Renal cortex interstitium (tissue), 11 donors: ENCODE results near the gene MLYCD. TPM values are rescaled to one million over a fixed set of nuclear protein-coding genes. Genes with fewer than 3 reads are reported as not detected.
"Not testable (repeated sequence)": the region's sequence is repeated elsewhere in the genome, so short reads cannot be mapped to it uniquely, and the experiment has no call there.

ENCODE experiments used
- DNase-seq, 11 donors: peaks; one replicate each; pipeline ENCODE4 v3.0.0-alpha.2; 2013; ENCODE audit warnings: low read depth in 9 of 11, low spot score in 4 of 11; ENCODE audit errors: extremely low read depth in 1 of 11
- polyA plus RNA-seq, 3 donors: library from polyadenylated mRNA; unstranded; fragments of 120-200 nt; gene quantifications; one replicate each; pipeline ENCODE4 v1.2.1, GENCODE V29; 2013; ENCODE audit not compliant: insufficient read length in 3 of 3

Gene MLYCD
- polyA plus RNA-seq, 3 donors = 3.7 to 5.7 (median 4.3) TPM

GRCh38 chr16:83933885-83934683 is 35.2 kb downstream of the MLYCD start:
- no peak for DNase-seq

GRCh38 chr16:83934684-83934977 is 35.7 kb downstream of the MLYCD start:
- no peak for DNase-seq

GRCh38 chr16:83935005-83935857 is 36.3 kb downstream of the MLYCD start:
- DNase-seq = no peak

DNA sequence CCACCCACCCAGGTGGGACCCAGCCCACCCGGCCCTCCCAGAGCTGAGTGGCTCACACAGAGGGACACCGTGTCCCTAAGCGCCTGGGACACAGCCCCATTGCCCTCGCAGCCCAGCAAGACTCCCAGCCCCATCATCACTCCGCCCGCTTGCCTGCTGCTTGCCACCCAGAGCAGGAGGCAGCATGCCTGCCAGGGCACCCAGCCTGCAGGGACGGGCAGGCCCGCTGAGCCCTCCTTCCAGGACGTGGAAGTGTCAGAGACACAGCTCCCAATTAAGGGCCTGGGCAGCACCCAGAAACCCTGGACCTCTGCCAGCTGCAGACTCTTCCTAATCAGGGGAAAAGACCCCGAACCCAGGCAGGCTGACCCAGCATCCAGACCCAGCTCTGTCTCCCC is 36.9 kb downstream of the MLYCD start:
- no peak for DNase-seq

- DNase-seq = no peak
These were observed 37.8 kb downstream of the MLYCD start for GRCh38 chr16:83936581-83937165.

GRCh38 chr16:83937267-83937666 is 38.4 kb downstream of the MLYCD start:
- no peak for DNase-seq

DNA sequence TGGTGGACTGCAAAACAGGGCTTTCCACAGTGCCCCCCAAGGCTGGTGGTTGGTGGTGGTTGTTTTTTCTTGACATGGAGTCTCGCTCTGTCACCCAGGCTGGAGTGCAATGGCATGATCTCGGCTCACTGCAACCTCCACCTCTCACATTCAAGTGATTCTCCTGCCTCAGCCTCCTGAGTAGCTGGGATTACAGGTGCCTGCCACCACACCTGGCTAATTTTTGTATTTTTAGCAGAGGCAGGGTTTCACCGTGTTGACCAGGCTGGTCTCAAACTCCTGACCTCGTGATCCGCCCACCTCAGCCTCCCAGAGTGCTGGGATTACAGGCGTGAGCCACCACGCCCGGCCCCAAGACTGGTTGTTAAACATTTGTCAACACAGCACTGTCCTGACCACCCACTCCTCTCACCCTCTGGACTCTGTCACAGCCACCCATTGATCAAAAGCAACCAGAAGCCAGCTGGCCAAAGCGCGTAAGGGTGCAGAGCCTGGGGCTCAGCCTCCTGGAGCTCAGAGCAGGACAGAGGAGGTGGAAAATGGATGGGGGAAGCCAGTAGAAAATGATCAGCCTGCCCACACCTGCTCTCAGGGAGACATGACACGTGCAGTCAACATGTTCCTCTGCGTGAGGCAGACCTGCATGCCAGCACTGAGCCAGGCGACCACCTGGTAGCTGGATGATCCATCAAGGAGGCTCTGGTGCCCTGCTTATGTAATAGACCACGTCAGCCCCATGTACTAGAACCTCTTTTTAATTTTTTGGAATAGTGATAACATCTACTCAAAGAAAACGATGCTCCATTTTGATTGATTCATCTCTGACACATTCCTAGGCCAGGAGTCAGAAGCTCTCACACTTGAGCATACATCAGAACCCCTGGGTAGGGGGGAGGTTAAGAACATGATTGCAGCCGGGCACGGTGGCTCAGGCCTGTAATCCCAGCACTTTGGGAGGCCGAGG is 39.3 kb downstream of the MLYCD start:
- DNase-seq = no peak

DNA sequence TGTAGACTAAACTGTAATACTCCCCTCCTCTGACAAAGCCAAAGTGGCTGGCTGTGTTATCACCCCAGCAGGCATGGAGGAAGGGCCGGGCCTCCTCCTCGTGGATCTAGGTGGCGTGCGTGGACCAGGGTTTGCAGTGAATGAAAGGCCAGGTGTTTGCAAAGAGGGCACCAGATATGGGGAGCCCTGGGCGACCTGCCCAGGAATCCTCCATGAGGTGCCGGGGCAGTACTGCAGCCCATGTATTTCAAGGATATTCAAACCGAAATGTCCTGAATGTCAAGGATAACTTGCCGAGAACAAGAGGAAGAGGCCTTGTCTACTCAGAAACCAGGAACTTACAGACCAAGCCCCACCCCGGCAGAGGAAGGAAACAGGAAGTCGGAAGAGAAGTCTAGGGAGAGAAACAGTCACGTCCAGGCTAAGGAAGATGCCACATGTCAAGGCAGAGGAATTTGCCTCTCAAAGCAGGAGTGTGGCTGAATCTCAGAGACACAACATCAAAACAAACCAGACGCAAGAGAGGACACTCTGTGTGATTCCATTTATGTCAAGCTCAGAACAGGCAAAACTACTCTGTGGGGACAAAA is 40.4 kb downstream of the MLYCD start:
- DNase-seq = no peak

DNA sequence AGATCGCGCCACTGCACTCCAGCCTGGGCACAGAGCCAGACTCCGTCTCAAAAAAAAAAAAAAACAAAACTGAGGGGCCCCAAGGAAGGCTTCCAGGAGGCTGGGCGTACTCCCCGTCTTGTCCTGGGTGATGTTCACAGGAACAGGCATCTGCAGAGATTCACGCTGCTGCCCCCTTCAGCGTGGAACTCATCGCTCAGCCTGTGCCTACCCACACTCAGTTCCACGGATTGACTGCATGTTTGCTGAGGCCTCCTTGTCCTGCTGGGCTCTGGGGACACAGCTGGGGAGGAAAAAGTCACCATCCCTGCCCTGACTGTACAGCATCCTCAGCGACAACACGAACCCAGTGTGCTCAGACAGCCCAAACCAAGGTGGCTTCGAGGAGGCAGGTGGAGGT is 41.2 kb downstream of the MLYCD start:
- no peak for DNase-seq

DNA sequence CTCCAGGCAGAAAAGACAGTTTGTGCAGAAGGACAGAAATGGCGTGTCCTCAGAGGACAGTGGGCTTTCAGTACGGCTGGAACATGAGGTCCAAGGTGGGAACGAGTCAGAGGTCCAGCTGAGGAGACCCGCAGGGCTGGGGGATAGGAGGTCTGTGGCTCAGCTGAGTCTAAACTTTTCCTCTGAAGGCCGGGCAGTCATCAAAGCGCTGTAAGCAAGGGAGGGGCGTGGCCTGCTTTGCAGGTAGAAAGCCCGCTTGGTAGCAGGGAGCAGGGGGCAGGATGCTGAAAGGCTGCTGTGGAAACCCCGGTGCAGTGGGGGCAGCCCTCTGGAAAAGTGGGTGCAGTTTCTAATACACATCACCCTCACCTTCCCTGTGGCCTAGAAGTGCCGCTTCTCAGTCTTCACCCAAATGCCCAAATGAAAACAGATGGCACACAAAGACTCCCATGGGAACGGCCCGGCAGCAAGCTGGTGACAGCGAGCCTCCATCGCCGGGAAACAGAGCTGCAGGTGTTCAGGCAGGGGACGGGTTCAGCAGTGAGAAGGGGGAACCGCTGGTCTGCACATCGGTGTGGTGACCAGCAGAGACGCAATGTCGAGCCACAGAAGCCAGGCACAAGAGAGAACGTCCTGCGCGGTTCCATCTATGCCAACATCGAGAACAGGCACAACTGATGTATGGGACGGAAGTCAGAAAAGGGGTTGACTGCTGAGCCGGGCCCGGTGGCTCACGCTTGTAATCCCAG is 41.9 kb downstream of the MLYCD start:
- no peak for DNase-seq

- not testable (repeated sequence) for DNase-seq
These were observed 42.6 kb downstream of the MLYCD start for GRCh38 chr16:83941546-83941945.

GRCh38 chr16:83942074-83942473 is 43.2 kb downstream of the MLYCD start:
- DNase-seq = no peak

GRCh38 chr16:83942815-83943515 is 44.0 kb downstream of the MLYCD start:
- DNase-seq = no peak

DNA sequence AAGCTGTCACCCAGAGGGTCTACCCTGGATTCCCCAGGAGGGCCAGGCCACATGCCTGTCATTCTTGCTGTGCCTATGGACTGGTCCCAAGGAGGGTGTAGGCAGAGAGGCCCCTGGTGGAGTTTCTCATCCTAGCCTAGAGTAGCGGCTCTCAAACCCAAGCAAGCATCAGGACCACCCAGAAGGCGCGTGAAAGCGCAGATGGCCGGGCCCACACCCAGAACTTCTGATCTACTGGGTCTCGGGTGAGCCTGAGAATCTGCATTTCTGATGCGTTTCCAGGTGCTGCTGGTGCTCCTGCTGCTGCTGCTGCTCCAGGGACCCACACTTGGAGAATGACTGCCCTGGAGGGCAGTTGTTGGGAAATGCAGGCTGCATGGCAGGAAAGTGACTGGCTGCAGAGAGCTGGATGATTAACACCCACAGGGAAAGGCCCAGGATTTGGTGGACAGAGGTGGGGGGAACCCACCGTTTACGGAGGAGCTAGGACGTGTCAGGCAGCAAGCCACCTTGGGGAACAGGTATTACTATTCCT is 44.7 kb downstream of the MLYCD start:
- DNase-seq = no peak

DNA sequence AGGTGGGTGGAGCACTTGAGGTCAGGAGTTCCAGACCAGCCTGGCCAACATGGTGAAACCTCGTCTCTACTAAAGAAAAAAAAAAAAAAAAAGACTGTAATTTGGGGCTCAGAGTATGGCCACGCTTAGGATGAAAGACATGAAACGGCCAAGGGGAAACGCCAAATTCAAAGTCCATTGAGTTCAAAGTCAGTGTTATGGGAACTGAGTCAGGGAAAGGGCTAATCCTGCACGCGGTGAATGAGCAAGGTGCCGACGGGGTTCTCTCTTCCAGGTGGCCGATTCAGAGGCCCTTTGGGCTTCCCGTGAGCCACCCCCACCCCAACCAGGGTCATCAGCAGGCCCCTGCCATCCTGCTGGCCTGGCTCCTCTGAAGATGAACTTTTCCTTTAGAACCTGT is 46.7 kb downstream of the MLYCD start:
- no peak for DNase-seq

GRCh38 chr16:83946154-83946780 is 47.4 kb downstream of the MLYCD start:
- no peak for DNase-seq
